Activated CD8-positive, alpha-beta memory T cell treated with anti-CD3 and anti-CD28 coated beads, Interleukin-2, amount 50 U/mL, for 48 hours (primary cell): ENCODE data around the gene TIMMDC1.

Experiments
- DNase-seq: peaks from one replicate; pipeline ENCODE4 v3.0.0-alpha.2; 2020

TIMMDC1 gene

GRCh38 chr3:119498186-119499011 lies at the start of gene TIMMDC1:
TIMMDC1 (plus strand) TSS chr3:119498547; CDS start chr3:119498734, 187 bp downstream.
- DNase-seq: peak; percentile 97

GRCh38 chr3:119453822-119454221 lies 44.5 kb upstream of the TIMMDC1 start:
- no peak for DNase-seq

GRCh38 chr3:119456469-119456868 lies 41.9 kb upstream of the TIMMDC1 start:
- no peak for DNase-seq

- no peak for DNase-seq
These were observed 41.1 kb upstream of the TIMMDC1 start for GRCh38 chr3:119457246-119457645.

GRCh38 chr3:119463171-119464169 lies 34.9 kb upstream of the TIMMDC1 start, which contains the start of gene TMEM39A:
TMEM39A (minus strand) TSS chr3:119463615; CDS start chr3:119462074, 1,541 bp downstream.
- DNase-seq: peak; percentile 100

GRCh38 chr3:119468041-119468440 lies 30.3 kb upstream of the TIMMDC1 start:
- no peak for DNase-seq

GRCh38 chr3:119469418-119470189 lies 28.7 kb upstream of the TIMMDC1 start:
- no peak for DNase-seq

GRCh38 chr3:119470866-119471265 lies 27.5 kb upstream of the TIMMDC1 start:
- no peak for DNase-seq

- no peak for DNase-seq
These were observed 17.3 kb upstream of the TIMMDC1 start for GRCh38 chr3:119481079-119481478.

GRCh38 chr3:119483101-119483500 lies 15.2 kb upstream of the TIMMDC1 start:
- no peak for DNase-seq

- DNase-seq: no peak
These were observed 12.8 kb upstream of the TIMMDC1 start for GRCh38 chr3:119485563-119485962.

- no peak for DNase-seq
These were observed 8.2 kb upstream of the TIMMDC1 start for GRCh38 chr3:119490153-119490552.

- DNase-seq: no peak
These were observed 6.2 kb upstream of the TIMMDC1 start for GRCh38 chr3:119492128-119492527.

GRCh38 chr3:119492810-119493209 lies 5.5 kb upstream of the TIMMDC1 start:
- DNase-seq: no peak

- DNase-seq: no peak
These were observed 3.8 kb upstream of the TIMMDC1 start for GRCh38 chr3:119494597-119494996.

- no peak for DNase-seq
These were observed 544 bp upstream of the TIMMDC1 start for GRCh38 chr3:119497820-119498185.

- no peak for DNase-seq
These were observed 1.9 kb downstream of the TIMMDC1 start for GRCh38 chr3:119500265-119500664.

GRCh38 chr3:119500901-119501300 lies 2.6 kb downstream of the TIMMDC1 start:
- no peak for DNase-seq

GRCh38 chr3:119506631-119507030 lies 8.3 kb downstream of the TIMMDC1 start:
- DNase-seq: no peak

GRCh38 chr3:119507404-119507803 lies 9.1 kb downstream of the TIMMDC1 start:
- no peak for DNase-seq

- DNase-seq: no peak
These were observed 10.0 kb downstream of the TIMMDC1 start for GRCh38 chr3:119508172-119508845.

- DNase-seq: no peak
These were observed 12.3 kb downstream of the TIMMDC1 start for GRCh38 chr3:119510690-119511089.
